Testis (tissue), 2 donors: ENCODE data around the gene SNX32.

Experiments used
- POLR2A ChIP-seq: fragments of 450-650 bp; IDR thresholded peaks from one replicate; pipeline ENCODE4 v1.6.1; 2017; ENCODE audit warnings: antibody characterized with exemption, mild to moderate bottlenecking, moderate library complexity
- TF ChIP-seq, protein P1 (sequence below), 3 experiments: fragments of 450-650 bp in 2 of 3; fragments of 200-600 bp in 1 of 3; sonication (generic) in 1 of 3; IDR thresholded peaks; one replicate each; pipeline ENCODE4 v1.5.1; 2016 to 2019; ENCODE audit warnings: antibody characterized with exemption in 3 of 3, mild to moderate bottlenecking in 2 of 3, moderate library complexity in 1 of 3

- TF ChIP-seq, protein P1, sequence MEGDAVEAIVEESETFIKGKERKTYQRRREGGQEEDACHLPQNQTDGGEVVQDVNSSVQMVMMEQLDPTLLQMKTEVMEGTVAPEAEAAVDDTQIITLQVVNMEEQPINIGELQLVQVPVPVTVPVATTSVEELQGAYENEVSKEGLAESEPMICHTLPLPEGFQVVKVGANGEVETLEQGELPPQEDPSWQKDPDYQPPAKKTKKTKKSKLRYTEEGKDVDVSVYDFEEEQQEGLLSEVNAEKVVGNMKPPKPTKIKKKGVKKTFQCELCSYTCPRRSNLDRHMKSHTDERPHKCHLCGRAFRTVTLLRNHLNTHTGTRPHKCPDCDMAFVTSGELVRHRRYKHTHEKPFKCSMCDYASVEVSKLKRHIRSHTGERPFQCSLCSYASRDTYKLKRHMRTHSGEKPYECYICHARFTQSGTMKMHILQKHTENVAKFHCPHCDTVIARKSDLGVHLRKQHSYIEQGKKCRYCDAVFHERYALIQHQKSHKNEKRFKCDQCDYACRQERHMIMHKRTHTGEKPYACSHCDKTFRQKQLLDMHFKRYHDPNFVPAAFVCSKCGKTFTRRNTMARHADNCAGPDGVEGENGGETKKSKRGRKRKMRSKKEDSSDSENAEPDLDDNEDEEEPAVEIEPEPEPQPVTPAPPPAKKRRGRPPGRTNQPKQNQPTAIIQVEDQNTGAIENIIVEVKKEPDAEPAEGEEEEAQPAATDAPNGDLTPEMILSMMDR (IDR thresholded peaks at IDR 0.05), result no peak
- no peak for TF ChIP-seq POLR2A
Measured at GRCh38 chr11:65853246-65853979, 19.6 kb downstream of the SNX32 start.
